Muscle of leg (tissue), 16 donors: ENCODE data around the gene LRRC38. TPM values are rescaled to one million over a fixed set of nuclear protein-coding genes. Genes with fewer than 3 reads are reported as not detected.
"Not testable (repeated sequence)": the region's sequence is repeated elsewhere in the genome, so short reads cannot be mapped to it uniquely, and the experiment has no call there.

Source experiments
- DNase-seq: peaks from one replicate; pipeline ENCODE4 v3.0.0; 2013
- H3K27ac ChIP-seq: one replicate; pipeline ENCODE4 v1.5.1; 2013; ENCODE audit warnings: mild to moderate bottlenecking, low read length, control low read depth
- H3K27me3 ChIP-seq: one replicate; pipeline ENCODE4 v1.6.1; 2013; ENCODE audit warnings: low read length; ENCODE audit not compliant: control insufficient read depth, insufficient read depth
- H3K36me3 ChIP-seq: one replicate; pipeline ENCODE4 v1.6.1; 2013; ENCODE audit warnings: low read length; ENCODE audit not compliant: control insufficient read depth, insufficient read depth
- H3K4me1 ChIP-seq: one replicate; pipeline ENCODE4 v1.6.1; 2013; ENCODE audit warnings: low read length; ENCODE audit not compliant: control insufficient read depth, insufficient read depth
- H3K4me3 ChIP-seq: one replicate; pipeline ENCODE4 v1.5.1; 2013; ENCODE audit warnings: low read length, control low read depth
- H3K9me3 ChIP-seq: replicated peaks from 2 replicates; pipeline ENCODE4 v1.6.1; 2013; ENCODE audit warnings: low read depth, low read length; ENCODE audit not compliant: control insufficient read depth
- WGBS: methylation state at CpG from one replicate; pipeline ENCODE4 v1.1.5; 2013; ENCODE audit warnings: missing lambda C conversion rate; ENCODE audit not compliant: insufficient coverage; 5-methylcytosine and 5-hydroxymethylcytosine counted together
- long read RNA-seq, 11 donors: transcript quantifications; one replicate each; lab custom pipeline, GENCODE V29; 2026
- polyA plus RNA-seq, 8 donors: library from polyadenylated mRNA; unstranded; fragments of 120-200 nt; gene quantifications; one replicate each; pipeline versions ENCODE4 v1.2.1 to v1.2.3, GENCODE V29; 2013; ENCODE audit warnings: inconsistent platforms in 1 of 8, low replicate concordance in 1 of 8; ENCODE audit not compliant: insufficient read length in 8 of 8, insufficient read depth in 1 of 8
- total RNA-seq: library from RNA; stranded (reverse); fragments of 120-200 nt; gene quantifications from one replicate; pipeline ENCODE4 v1.2.4, GENCODE V29; 2013

Gene LRRC38, protein sequence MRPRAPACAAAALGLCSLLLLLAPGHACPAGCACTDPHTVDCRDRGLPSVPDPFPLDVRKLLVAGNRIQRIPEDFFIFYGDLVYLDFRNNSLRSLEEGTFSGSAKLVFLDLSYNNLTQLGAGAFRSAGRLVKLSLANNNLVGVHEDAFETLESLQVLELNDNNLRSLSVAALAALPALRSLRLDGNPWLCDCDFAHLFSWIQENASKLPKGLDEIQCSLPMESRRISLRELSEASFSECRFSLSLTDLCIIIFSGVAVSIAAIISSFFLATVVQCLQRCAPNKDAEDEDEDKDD
- 11.9 TPM for total RNA-seq
- 10 to 100 TPM; 17.8 to 51.2 (median 30.2) TPM for polyA plus RNA-seq
- long read RNA-seq, donor 1, transcript LRRC38-201 (2 exons, 2,209 nt): major isoform, 11 of 11 reads
- long read RNA-seq, donor 1, partial matches to known transcripts: 0 of 11 reads
- long read RNA-seq, donor 1, other reads (novel, unspliced or antisense): 0 of 11 reads
- long read RNA-seq, donor 2: 0 reads
- long read RNA-seq, donor 3, transcript LRRC38-201 (2 exons, 2,209 nt): major isoform, 23 of 23 reads
- long read RNA-seq, donor 3, partial matches to known transcripts: 0 of 23 reads
- long read RNA-seq, donor 3, other reads (novel, unspliced or antisense): 0 of 23 reads
- long read RNA-seq, donor 4, transcript LRRC38-201 (2 exons, 2,209 nt): major isoform, 11 of 11 reads
- long read RNA-seq, donor 4, partial matches to known transcripts: 0 of 11 reads
- long read RNA-seq, donor 4, other reads (novel, unspliced or antisense): 0 of 11 reads
- long read RNA-seq, donor 5, transcript LRRC38-201 (2 exons, 2,209 nt): major isoform, 29 of 29 reads
- long read RNA-seq, donor 5, partial matches to known transcripts: 0 of 29 reads
- long read RNA-seq, donor 5, other reads (novel, unspliced or antisense): 0 of 29 reads
- long read RNA-seq, donor 6, transcript LRRC38-201 (2 exons, 2,209 nt): major isoform, 27 of 27 reads
- long read RNA-seq, donor 6, partial matches to known transcripts: 0 of 27 reads
- long read RNA-seq, donor 6, other reads (novel, unspliced or antisense): 0 of 27 reads
- long read RNA-seq, donor 7, transcript LRRC38-201 (2 exons, 2,209 nt): major isoform, 13 of 13 reads
- long read RNA-seq, donor 7, partial matches to known transcripts: 0 of 13 reads
- long read RNA-seq, donor 7, other reads (novel, unspliced or antisense): 0 of 13 reads
- long read RNA-seq, donor 8, transcript LRRC38-201 (2 exons, 2,209 nt): major isoform, 13 of 13 reads
- long read RNA-seq, donor 8, partial matches to known transcripts: 0 of 13 reads
- long read RNA-seq, donor 8, other reads (novel, unspliced or antisense): 0 of 13 reads
- long read RNA-seq, donor 9, transcript LRRC38-201 (2 exons, 2,209 nt): major isoform, 15 of 29 reads
- long read RNA-seq, donor 9, partial matches to known transcripts: 14 of 29 reads
- long read RNA-seq, donor 9, other reads (novel, unspliced or antisense): 0 of 29 reads
- long read RNA-seq, donor 10, transcript LRRC38-201 (2 exons, 2,209 nt): major isoform, 12 of 12 reads
- long read RNA-seq, donor 10, partial matches to known transcripts: 0 of 12 reads
- long read RNA-seq, donor 10, other reads (novel, unspliced or antisense): 0 of 12 reads
- long read RNA-seq, donor 11, transcript LRRC38-201 (2 exons, 2,209 nt): major isoform, 17 of 17 reads
- long read RNA-seq, donor 11, partial matches to known transcripts: 0 of 17 reads
- long read RNA-seq, donor 11, other reads (novel, unspliced or antisense): 0 of 17 reads

- peak within 1 kb of the TSS; percentile 39 for H3K4me3 ChIP-seq
- no peaks in the 10 kb centered on the region for H3K36me3 ChIP-seq
- H3K4me1 ChIP-seq: peaks cover 45% of the 10 kb centered on the region
- peaks cover 1% of the 10 kb centered on the region for H3K9me3 ChIP-seq
- peak; percentile 49 for DNase-seq
- 2% methylated on average over 29 of the region's 34 CpGs for WGBS
- peak within 1 kb of the TSS; percentile 77 for H3K27ac ChIP-seq
- H3K27me3 ChIP-seq: peaks cover 70% of the 10 kb centered on the region
Observed at GRCh38 chr1:13513895-13514546, at the start of gene LRRC38. LRRC38 (minus strand) TSS chr1:13514003; CDS start chr1:13513593, 410 bp downstream.

- H3K4me3 ChIP-seq, H3K27me3 ChIP-seq, H3K36me3 ChIP-seq, H3K9me3 ChIP-seq, DNase-seq, H3K27ac ChIP-seq, H3K4me1 ChIP-seq: not testable (repeated sequence)
- 83% methylated on average over 9 of the region's 11 CpGs for WGBS
Observed at GRCh38 chr1:13562981-13563380, 49.2 kb upstream of the LRRC38 start.

DNA sequence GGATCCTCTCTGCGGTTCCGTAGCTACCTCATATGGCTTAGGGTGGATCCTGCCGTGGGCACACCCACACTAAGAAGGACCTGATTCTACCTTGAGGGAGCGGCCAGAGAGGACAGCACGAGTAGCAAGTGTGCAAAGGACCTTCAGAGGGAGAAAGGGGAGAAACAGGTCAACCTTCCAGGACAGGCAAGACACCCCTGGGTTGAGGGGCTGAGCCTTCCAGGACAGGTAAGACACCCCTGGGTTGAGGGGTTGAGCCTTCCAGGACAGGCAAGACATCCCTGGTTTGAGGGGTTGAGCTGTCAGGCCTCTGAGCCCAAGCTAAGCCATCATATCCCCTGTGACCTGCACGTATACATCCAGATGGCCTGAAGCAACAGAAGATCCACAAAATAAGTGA is 46.7 kb upstream of the LRRC38 start:
- Histone ChIP-seq H3K9me3 (no peaks in the 10 kb centered on the region), H3K4me3 (no peak overlapping the region), H3K27ac (no peak overlapping the region), H3K36me3 (no peaks in the 10 kb centered on the region), H3K4me1 (no peaks in the 10 kb centered on the region), H3K27me3 (peaks cover 4% of the 10 kb centered on the region)
- WGBS: 83% methylated on average over 4 of the region's 6 CpGs
- DNase-seq: no peak

GRCh38 chr1:13556224-13556764 is 42.5 kb upstream of the LRRC38 start:
- no peaks in the 10 kb centered on the region for H3K36me3 ChIP-seq
- no peaks in the 10 kb centered on the region for H3K4me1 ChIP-seq
- no peak overlapping the region for H3K27ac ChIP-seq
- no peak for DNase-seq
- no peak overlapping the region for H3K4me3 ChIP-seq
- peaks cover 4% of the 10 kb centered on the region for H3K27me3 ChIP-seq
- no peaks in the 10 kb centered on the region for H3K9me3 ChIP-seq
- no CpG with 5 or more reads among the region's 6 CpGs for WGBS

DNA sequence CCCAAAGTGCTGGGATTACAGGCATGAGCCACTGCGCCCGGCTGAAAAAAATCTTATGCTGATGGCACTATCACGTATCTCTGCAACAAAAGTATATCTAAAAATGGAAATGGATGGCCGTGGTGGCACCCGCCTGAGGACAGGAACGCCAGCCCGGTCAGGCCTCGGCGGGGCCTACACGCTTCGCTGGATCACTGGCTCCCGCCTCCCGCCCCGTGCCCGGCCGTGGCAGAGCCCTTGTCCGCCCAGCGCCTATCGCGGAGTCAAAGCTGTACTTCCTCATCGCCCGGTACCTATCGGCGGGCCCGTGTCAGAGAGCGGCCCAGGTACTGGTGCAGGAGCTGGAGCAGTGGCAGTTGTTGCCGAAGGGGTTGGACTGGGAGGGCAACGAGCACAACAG is 41.0 kb upstream of the LRRC38 start:
- peaks cover 2% of the 10 kb centered on the region for H3K27me3 ChIP-seq
- H3K9me3 ChIP-seq: no peaks in the 10 kb centered on the region
- no peaks in the 10 kb centered on the region for H3K36me3 ChIP-seq
- H3K4me1 ChIP-seq: no peaks in the 10 kb centered on the region
- no peak overlapping the region for H3K27ac ChIP-seq
- H3K4me3 ChIP-seq: no peak overlapping the region
- no peak for DNase-seq
- WGBS: 96% methylated on average over 25 of the region's 28 CpGs

- no peaks in the 10 kb centered on the region for H3K27me3 ChIP-seq
- peak; percentile 46 for DNase-seq
- H3K36me3 ChIP-seq: no peaks in the 10 kb centered on the region
- no peaks in the 10 kb centered on the region for H3K9me3 ChIP-seq
- 21% methylated on average over 3 of the region's 4 CpGs for WGBS
- H3K4me1 ChIP-seq: no peaks in the 10 kb centered on the region
- H3K27ac ChIP-seq: no peak overlapping the region
- H3K4me3 ChIP-seq: no peak overlapping the region
Observed at GRCh38 chr1:13550663-13551062, 36.9 kb upstream of the LRRC38 start.

- no CpG with 5 or more reads among the region's 3 CpGs for WGBS
- H3K4me1 ChIP-seq: no peaks in the 10 kb centered on the region
- no peak for DNase-seq
- H3K4me3 ChIP-seq: no peak overlapping the region
- no peak overlapping the region for H3K27ac ChIP-seq
- no peaks in the 10 kb centered on the region for H3K9me3 ChIP-seq
- H3K27me3 ChIP-seq: no peaks in the 10 kb centered on the region
- no peaks in the 10 kb centered on the region for H3K36me3 ChIP-seq
Observed at GRCh38 chr1:13549521-13549920, 35.7 kb upstream of the LRRC38 start.

DNA sequence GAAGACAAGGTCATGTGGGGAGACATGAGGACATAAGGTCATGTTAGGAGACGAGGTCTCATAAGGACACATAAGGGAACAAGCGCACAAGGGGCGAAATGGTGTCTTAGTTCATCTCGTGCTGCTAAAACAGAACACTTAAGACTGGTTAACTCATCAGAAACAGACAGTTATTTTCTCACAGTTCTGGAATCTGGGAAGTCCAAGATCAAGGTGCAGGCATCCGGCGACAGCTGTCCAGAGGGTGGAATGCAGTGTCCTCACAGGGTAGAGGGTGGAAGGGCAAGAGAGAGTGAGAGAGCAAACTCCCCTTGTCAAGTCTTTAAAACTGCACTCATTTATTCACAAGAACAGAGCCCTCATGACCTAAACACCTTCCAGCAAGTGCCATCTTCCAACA is 35.2 kb upstream of the LRRC38 start:
- Histone ChIP-seq H3K27ac (no peak overlapping the region), H3K4me3 (no peak overlapping the region), H3K9me3 (no peaks in the 10 kb centered on the region), H3K36me3 (no peaks in the 10 kb centered on the region), H3K27me3 (no peaks in the 10 kb centered on the region), H3K4me1 (peaks cover 3% of the 10 kb centered on the region)
- DNase-seq: no peak
- WGBS: 74% methylated on average over 3 of the region's 6 CpGs
